ENCODE results near the gene RPSA.
"Not testable (repeated sequence)": the region's sequence is repeated elsewhere in the genome, so short reads cannot be mapped to it uniquely, and the experiment has no call there.

The RPSA gene

DNA sequence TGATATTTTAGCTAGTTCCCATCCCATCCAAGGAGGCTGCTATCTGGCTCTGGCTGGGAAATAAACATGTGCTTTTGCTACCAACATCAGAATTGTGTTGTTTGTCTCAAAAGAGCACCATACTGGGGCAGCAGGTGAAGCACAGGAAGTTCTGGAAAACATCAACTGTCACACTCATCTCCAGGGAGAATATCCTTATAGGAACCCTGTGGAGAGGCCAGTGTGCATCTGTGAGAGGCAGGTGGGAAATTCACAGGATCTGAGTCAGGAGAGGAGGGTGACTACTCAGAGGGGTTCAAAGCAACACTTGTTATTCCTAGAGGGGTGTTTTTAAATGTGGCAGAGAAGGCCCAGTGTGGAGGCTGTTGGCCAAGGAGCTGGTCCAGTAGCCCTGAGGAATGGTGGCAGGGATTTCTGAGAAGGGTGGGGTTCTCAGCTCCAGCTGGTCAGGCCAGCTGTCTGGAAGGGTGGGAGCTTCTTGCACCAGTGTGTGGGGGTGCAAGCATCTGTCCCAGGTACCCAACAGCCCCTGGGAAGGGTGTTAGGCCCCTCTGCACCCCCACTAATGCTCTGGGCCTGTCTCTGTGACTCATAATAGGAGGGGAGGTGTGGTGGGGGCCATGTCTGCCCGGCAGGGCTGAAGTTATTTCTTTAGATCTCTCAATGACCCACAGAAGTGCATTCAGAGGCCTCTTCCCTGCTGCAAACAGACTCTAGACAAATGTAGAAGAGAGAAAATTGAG is 28.7 kb downstream of the RPSA start:
- Histone ChIP-seq H3K27me3 (ENCODE audit: control insufficient read depth, insufficient read depth, low read length) (no peaks in the 10 kb centered on the region), H3K4me3 (ENCODE audit: low read length) (no peak overlapping the region), H3K4me1 (ENCODE audit: control insufficient read depth, insufficient read depth, low read length) (no peaks in the 10 kb centered on the region), H3K36me3 (ENCODE audit: control insufficient read depth, insufficient read depth, low read length) (no peaks in the 10 kb centered on the region), H3K27ac (ENCODE audit: low read depth, low read length) (no peak overlapping the region), H3K9ac (ENCODE audit: low read length) (no peak overlapping the region)

DNA sequence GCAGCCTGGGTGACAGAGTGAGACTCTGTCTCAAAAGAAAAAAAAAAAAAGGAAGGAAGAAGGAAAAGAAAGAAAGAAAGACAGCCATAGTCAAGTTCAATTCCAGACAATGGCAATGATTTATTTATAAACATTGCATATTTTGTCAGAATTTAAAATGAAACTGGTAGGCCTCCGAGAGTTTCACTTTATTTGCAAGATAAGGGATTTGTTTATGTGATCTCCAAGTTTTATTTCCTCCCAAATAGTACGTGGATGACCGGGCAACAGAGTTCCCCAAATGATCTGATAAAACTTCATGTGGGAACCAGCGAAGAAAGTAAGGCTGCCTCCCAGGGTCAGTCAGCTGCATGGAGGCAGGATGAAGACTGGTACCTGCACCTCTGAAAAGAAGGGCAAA is 32.4 kb downstream of the RPSA start:
- H3K27ac ChIP-seq (ENCODE audit: low read depth, low read length) = no peak overlapping the region

DNA sequence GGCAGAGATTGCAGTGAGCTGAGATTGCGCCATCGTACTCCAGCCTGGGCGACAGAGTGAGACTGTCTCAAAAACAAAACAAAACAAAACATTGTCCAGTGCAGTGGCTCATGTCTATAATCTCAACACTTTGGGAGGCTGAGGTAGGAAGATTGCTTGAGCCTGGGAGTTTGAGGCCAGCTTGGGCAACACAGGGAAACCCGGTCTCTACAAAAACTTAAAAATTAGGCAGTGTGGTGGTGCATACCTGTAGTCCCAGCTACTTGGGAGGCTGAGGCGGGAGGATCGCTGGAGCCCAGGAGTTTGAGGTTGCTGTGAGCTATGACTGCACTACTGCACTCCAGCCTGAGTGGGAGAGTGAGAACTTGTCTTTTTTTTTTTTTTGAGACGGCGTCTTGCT is 33.8 kb downstream of the RPSA start:
- H3K27me3 ChIP-seq (ENCODE audit: control insufficient read depth, insufficient read depth, low read length) = no peaks in the 10 kb centered on the region
- H3K27ac ChIP-seq (ENCODE audit: low read depth, low read length) = no peak overlapping the region
- no peaks in the 10 kb centered on the region for H3K36me3 ChIP-seq (ENCODE audit: control insufficient read depth, insufficient read depth, low read length)
- H3K4me1 ChIP-seq (ENCODE audit: control insufficient read depth, insufficient read depth, low read length) = no peaks in the 10 kb centered on the region
- no peak overlapping the region for H3K9ac ChIP-seq (ENCODE audit: low read length)
- H3K4me3 ChIP-seq (ENCODE audit: low read length) = no peak overlapping the region

More for the DNA sequence above, 32.4 kb downstream of the RPSA start:
- Histone ChIP-seq H3K4me3 (ENCODE audit: low read length) (no peak overlapping the region), H3K36me3 (ENCODE audit: control insufficient read depth, insufficient read depth, low read length) (no peaks in the 10 kb centered on the region), H3K9ac (ENCODE audit: low read length) (no peak overlapping the region), H3K4me1 (ENCODE audit: control insufficient read depth, insufficient read depth, low read length) (no peaks in the 10 kb centered on the region), H3K27me3 (ENCODE audit: control insufficient read depth, insufficient read depth, low read length) (no peaks in the 10 kb centered on the region)

DNA sequence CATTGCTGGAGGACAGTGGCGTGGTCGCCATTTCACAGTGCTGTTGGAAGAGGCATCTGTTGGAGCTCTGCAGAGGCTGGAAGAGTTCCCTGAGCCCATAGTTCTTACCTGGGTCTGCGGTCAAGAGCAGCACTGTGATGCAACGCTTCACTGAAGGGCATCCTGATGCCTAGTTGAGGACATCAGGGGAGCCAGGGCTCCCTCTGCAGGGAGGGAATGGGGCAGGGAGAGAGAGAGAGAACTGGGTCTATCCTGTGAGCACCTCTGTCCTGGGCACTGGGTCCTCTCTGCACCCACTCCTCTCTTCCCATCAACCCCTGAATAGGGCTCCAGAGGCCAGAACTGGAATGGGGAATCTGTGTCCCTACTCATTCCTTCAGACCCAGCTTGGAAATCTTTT is 37.0 kb downstream of the RPSA start:
- no peaks in the 10 kb centered on the region for H3K27me3 ChIP-seq (ENCODE audit: control insufficient read depth, insufficient read depth, low read length)
- no peaks in the 10 kb centered on the region for H3K36me3 ChIP-seq (ENCODE audit: control insufficient read depth, insufficient read depth, low read length)
- H3K4me3 ChIP-seq (ENCODE audit: low read length) = no peak overlapping the region

DNA sequence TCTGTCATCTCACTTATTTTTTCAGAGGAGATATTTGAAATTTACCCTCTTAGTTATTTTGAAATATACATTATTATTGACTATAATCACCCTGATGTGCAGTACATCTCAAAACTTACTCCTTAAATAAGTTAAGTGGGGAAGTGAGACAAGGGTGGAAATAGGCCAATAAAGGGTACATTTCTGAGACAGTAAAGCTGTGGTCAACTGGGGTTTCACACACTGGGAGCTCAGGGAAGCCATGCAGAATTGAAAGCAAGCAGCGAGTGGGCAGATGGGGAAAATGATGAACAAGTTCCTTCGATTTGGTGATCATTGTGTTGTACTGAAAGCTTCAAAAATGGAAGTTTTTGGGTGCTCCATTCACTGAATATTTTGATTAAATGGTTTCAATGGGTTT is 39.4 kb downstream of the RPSA start:
- no peak overlapping the region for H3K9ac ChIP-seq (ENCODE audit: low read length)
- H3K27me3 ChIP-seq (ENCODE audit: control insufficient read depth, insufficient read depth, low read length) = no peaks in the 10 kb centered on the region
- no peak overlapping the region for H3K27ac ChIP-seq (ENCODE audit: low read depth, low read length)
- H3K4me1 ChIP-seq (ENCODE audit: control insufficient read depth, insufficient read depth, low read length) = no peaks in the 10 kb centered on the region
- H3K4me3 ChIP-seq (ENCODE audit: low read length) = no peak overlapping the region
- H3K36me3 ChIP-seq (ENCODE audit: control insufficient read depth, insufficient read depth, low read length) = no peaks in the 10 kb centered on the region

More for the DNA sequence above, 37.0 kb downstream of the RPSA start:
- no peak overlapping the region for H3K27ac ChIP-seq (ENCODE audit: low read depth, low read length)
- H3K4me1 ChIP-seq (ENCODE audit: control insufficient read depth, insufficient read depth, low read length) = no peaks in the 10 kb centered on the region
- H3K9ac ChIP-seq (ENCODE audit: low read length) = no peak overlapping the region

DNA sequence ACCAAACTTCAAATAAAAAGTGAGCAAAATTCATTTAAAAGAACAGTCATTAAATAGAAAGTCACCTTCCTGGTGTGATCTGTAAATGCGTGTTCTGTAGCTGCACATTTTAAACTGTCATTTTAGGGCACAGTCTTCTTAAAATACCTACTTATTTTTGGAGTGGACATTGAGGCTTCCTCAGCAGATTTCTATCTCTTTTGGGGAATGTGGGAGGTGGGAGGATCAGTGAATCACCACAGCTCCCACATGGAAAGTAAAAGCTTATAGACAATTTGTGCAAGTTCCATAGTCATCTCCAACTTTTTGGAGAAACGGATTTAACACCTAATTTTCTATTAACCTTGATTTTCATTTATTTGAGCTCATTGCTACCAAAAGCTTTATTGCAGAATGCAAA is 39.9 kb downstream of the RPSA start:
- H3K9ac ChIP-seq (ENCODE audit: low read length) = no peak overlapping the region
- H3K27me3 ChIP-seq (ENCODE audit: control insufficient read depth, insufficient read depth, low read length) = no peaks in the 10 kb centered on the region
- H3K4me3 ChIP-seq (ENCODE audit: low read length) = no peak overlapping the region
- H3K36me3 ChIP-seq (ENCODE audit: control insufficient read depth, insufficient read depth, low read length) = no peaks in the 10 kb centered on the region
- H3K27ac ChIP-seq (ENCODE audit: low read depth, low read length) = no peak overlapping the region
- H3K4me1 ChIP-seq (ENCODE audit: control insufficient read depth, insufficient read depth, low read length) = no peaks in the 10 kb centered on the region

DNA sequence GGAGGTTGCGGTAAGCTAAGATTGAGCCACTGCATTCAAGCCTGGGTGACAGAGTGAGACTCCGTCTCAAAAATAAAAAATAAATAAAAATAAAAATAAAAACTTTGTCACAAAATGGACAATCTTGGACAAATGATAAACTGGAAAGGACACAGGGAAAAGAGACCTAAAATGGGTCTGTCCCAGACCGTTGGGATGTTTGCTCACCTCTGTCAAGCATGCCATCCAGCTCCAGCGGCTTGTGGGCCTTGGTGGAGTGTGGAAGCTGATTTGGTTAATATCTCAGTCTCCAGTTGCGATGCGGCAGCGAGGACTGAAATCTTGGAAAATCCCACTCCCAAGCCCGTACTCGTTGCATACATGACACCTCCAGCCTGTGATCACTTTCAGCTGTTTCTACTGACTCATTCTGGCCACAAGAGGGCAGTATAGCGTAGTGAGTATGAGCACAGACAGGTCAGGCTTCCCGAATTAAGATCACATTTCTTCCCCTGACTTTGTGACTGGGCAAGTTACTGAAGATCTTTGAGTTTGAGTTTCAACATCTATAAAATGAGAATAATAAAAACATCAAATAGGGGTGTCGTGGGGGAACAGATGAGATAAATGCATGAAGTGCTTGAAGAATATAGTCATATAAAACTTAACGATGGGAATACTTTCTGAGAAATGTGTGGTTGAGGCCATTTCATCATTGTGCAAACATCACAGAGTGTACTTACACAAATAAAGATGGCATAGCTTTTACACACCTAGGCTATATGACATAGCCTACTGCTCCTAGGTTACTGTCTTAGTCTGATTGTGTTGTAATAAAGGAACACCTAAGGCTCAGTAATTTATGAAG is 41.3 kb downstream of the RPSA start:
- Histone ChIP-seq H3K27me3 (ENCODE audit: control insufficient read depth, insufficient read depth, low read length) (no peaks in the 10 kb centered on the region), H3K36me3 (ENCODE audit: control insufficient read depth, insufficient read depth, low read length) (no peaks in the 10 kb centered on the region), H3K27ac (ENCODE audit: low read depth, low read length) (no peak overlapping the region), H3K4me3 (ENCODE audit: low read length) (peak overlapping the region; percentile 46), H3K9ac (ENCODE audit: low read length) (no peak overlapping the region), H3K4me1 (ENCODE audit: control insufficient read depth, insufficient read depth, low read length) (no peaks in the 10 kb centered on the region)

DNA sequence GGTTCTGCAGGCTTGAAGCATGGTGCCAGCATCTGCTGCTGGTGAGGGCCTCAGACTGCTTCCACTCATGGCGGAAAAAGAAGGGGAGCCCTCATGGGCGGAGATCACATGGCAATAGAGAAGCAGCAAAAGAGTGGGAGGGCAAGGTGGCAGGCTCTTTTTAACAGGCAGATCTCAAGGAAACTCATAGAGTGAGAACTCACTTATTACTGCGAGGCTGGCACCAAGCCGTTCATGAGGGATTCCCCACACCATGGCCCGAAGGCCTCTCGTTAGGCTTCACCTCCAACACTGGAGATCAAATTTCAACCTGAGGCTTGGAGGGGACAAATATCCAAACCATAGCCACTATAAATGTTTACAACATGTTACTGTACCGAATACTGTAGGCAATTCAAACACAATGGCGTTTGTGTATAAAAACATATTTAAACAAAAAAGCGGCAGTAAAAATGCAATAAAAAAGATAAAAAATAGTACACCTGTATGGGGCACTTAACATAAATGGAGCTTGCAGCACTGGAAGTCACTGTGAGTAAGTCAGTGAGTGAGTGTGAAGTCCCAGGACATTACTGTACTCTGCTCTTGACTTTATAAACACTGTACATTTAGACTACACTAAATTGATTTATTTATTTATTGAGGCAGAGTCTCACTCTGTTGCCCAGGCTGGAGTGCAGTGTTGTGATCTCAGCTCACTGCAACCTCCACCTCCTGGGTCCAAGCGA is 42.1 kb downstream of the RPSA start:
- Histone ChIP-seq H3K9ac (ENCODE audit: low read length) (no peak overlapping the region), H3K4me1 (ENCODE audit: control insufficient read depth, insufficient read depth, low read length) (no peaks in the 10 kb centered on the region), H3K4me3 (ENCODE audit: low read length) (no peak overlapping the region), H3K36me3 (ENCODE audit: control insufficient read depth, insufficient read depth, low read length) (no peaks in the 10 kb centered on the region), H3K27me3 (ENCODE audit: control insufficient read depth, insufficient read depth, low read length) (no peaks in the 10 kb centered on the region), H3K27ac (ENCODE audit: low read depth, low read length) (no peak overlapping the region)

DNA sequence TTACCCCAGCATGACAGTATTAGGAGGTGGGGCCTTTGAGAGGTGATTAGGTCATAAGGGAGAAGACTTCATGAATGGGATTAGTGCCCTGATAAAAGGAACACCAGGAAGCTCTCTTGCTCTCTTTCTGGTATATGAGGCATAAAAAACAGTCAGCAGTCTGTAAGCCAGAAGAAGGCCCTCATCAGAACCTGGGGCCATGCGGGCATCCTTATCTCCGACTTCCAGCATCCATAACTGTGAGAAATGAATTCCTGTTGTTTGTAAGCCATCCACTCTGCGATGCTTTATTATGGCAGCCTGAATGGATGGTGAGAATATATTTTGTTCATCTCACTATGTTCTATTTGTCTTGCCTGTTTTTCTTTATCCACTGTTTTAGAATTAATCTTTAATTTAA is 43.3 kb downstream of the RPSA start:
- Histone ChIP-seq H3K27ac (ENCODE audit: low read depth, low read length) (no peak overlapping the region), H3K9ac (ENCODE audit: low read length) (no peak overlapping the region), H3K4me3 (ENCODE audit: low read length) (no peak overlapping the region), H3K27me3 (ENCODE audit: control insufficient read depth, insufficient read depth, low read length) (no peaks in the 10 kb centered on the region), H3K36me3 (ENCODE audit: control insufficient read depth, insufficient read depth, low read length) (no peaks in the 10 kb centered on the region), H3K4me1 (ENCODE audit: control insufficient read depth, insufficient read depth, low read length) (no peaks in the 10 kb centered on the region)

DNA sequence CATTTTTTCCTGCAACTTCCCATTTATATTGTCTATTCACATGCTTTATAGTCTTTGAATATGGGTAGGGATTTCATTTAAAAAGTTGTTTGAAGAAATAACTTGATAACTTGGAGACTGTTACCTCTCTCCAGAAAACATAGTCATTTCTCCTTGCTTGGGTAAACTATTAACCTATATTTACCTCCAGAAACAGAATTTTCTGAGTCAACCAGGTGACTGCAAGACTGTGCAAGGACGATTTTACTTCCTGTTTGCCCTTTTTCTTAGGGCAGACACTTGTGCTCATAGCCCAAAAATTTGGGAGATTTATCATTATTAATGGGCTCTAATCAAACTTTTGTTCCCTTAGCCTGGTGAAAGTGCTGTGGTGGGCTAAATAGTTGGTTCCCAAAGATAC is 46.6 kb downstream of the RPSA start:
- Histone ChIP-seq H3K27me3 (ENCODE audit: control insufficient read depth, insufficient read depth, low read length) (no peaks in the 10 kb centered on the region), H3K4me1 (ENCODE audit: control insufficient read depth, insufficient read depth, low read length) (no peaks in the 10 kb centered on the region), H3K27ac (ENCODE audit: low read depth, low read length) (no peak overlapping the region), H3K36me3 (ENCODE audit: control insufficient read depth, insufficient read depth, low read length) (no peaks in the 10 kb centered on the region), H3K9ac (ENCODE audit: low read length) (no peak overlapping the region), H3K4me3 (ENCODE audit: low read length) (no peak overlapping the region)

DNA sequence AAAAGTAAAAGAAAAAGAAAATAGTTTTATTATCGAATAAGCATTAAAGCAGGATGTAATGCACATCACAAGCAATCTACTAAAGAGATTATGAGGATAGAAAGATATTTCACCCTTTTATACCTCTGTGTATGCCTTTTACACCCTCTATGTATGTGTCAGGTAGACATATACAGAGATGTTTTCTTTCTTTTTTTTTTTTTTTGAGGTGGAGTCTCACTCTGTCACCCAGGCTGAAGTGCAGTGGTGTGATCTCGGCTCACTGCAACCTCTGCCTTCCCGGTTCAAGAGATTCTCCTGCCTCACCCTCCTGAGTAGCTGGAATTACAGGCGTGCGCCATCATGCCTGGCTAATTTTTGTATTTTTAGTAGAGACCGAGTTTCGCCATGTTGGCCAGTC is 47.4 kb downstream of the RPSA start:
- not testable (repeated sequence) for H3K4me1 ChIP-seq (ENCODE audit: control insufficient read depth, insufficient read depth, low read length); H3K4me3 ChIP-seq (ENCODE audit: low read length); H3K27me3 ChIP-seq (ENCODE audit: control insufficient read depth, insufficient read depth, low read length); H3K9ac ChIP-seq (ENCODE audit: low read length); H3K27ac ChIP-seq (ENCODE audit: low read depth, low read length); H3K36me3 ChIP-seq (ENCODE audit: control insufficient read depth, insufficient read depth, low read length)

DNA sequence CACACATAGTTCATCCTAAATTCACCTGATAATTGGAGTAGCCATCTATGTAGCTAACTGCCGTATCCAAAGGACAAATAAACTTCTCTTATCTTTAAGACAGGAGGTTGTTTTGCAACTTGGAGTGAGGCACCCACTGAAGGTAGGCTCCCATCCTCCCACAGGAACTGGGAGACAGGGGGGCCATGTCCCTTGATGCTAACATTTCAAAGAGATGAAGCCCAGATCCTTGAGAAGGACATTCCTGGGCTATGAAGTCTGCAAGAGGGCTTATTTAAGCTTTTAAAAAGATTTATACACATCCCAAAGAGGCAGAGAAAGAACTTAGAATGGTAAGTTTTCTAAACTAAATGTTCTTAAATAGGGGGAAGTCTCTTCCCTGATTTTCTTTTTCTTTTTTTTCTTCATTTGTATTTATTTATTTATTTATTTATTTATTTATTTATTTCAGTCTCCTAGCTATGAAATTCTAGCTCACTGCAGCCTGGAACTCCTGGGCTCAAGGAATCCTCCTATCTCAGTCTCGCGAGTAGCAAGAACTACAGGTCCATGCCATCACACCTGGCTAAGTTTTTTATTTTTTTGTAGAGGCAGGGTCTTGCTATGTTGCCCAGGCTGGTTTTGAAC is 48.2 kb downstream of the RPSA start:
- Histone ChIP-seq H3K9ac (ENCODE audit: low read length) (no peak overlapping the region), H3K36me3 (ENCODE audit: control insufficient read depth, insufficient read depth, low read length) (no peaks in the 10 kb centered on the region), H3K27ac (ENCODE audit: low read depth, low read length) (no peak overlapping the region), H3K4me3 (ENCODE audit: low read length) (no peak overlapping the region), H3K4me1 (ENCODE audit: control insufficient read depth, insufficient read depth, low read length) (no peaks in the 10 kb centered on the region), H3K27me3 (ENCODE audit: control insufficient read depth, insufficient read depth, low read length) (no peaks in the 10 kb centered on the region)

All from rectal smooth muscle tissue (tissue), 1 donor.